Skin of body (tissue), 2 donors: ENCODE measurements around the gene LAMA3. TPM values are rescaled to one million over a fixed set of nuclear protein-coding genes. Genes with fewer than 3 reads are reported as not detected.

ENCODE experiments used
- DNase-seq: peaks from one replicate; lab custom pipeline; 2025; lab: John Stamatoyannopoulos, UW
- total RNA-seq: library from RNA; depleted of rRNA; stranded (reverse); fragments of >200 nt; gene quantifications from one replicate; pipeline ENCODE4 v1.2.3, GENCODE V29; 2014

LAMA3 gene
- total RNA-seq, 1 donor from 2014 or later: 60.6 TPM

DNA sequence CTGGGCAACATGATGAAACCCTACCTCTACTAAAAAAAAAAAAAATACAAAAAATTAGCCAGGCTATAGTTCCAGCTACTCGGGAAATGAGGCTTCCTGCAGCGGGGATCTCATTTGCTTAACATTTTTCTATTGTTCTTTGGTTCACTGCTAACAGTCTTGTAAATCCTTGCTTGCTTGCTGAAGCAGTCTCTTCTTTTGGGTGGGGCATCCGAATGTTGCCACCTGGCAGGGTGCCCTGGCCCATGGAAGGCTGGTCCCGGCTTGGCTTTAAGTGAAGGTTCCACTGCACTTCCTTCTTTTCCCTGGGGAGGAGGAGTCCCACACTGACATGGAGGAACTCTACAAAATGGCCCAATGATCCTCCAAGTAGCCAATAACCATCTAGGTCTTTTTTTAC lies 20.5 kb upstream of the LAMA3 start:
- no peak for DNase-seq

GRCh38 chr18:23669202-23669766 lies 20.0 kb upstream of the LAMA3 start:
- no peak for DNase-seq

DNA sequence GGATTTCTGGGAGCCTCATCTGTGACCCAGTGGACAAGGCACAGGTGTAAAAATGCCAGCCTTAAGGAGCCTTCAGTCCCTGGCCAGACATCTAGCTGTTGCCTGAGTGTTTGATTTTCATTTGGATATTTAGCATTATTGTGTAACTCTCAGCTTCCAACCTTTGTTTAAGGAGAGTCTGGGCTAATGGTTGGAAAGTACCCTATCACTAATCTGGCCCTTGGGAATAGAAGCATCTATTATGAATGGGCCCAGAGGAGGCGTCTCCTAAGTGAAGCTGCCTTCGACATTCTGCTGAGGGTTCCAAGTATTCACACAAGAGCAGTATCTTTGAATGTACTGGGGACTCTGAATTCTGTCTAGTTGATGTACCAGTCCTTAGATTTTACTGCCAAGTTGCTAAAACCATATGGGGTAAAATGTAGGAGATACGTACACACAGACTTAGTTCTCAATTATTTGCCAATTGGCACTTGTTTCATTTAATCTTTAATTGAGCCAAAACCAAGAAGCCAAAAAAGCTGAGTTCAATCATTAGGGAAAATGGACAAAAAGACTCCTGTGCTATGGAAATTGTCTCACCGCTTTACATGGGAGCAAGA lies 19.3 kb upstream of the LAMA3 start:
- no peak for DNase-seq

GRCh38 chr18:23671564-23671963 lies 17.7 kb upstream of the LAMA3 start:
- no peak for DNase-seq

GRCh38 chr18:23673725-23674124 lies 15.5 kb upstream of the LAMA3 start:
- DNase-seq: no peak

DNA sequence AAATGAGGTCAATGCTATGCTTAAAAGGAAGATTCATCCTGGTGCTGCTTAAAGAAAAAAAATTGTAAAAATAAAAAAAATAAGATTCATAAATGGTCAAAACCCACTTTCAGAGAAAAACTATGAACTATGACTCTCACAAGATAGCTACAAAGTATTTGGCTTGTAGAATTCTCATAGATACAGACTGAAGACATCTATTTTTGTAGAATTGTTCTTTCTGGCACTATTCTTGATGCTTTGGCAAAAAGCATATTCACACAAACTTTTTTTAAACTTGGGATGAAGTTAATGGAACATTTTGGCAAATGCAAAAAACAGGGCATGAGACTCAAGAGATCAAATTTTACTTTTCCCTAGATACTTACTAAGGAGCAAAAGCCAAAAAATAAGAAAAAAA lies 14.0 kb upstream of the LAMA3 start:
- no peak for DNase-seq

DNA sequence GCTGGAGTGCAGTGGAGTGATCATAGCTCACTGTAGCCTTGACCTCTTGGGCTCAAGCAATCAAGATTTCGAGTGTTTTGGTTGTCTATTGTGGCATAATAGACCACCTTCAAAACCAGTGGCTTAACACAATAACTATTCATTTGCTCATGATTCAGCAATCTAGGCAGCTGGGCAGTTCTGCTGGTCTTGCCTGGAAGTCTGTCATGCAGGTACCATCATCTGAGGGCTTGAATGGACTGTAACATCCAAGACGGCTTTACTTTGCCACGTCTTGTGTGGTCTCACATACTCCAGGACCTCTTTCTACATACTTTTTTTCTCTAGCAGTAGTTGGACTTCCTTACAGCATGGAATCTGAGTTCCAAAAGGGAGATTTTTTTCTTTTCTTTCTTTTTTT lies 13.4 kb upstream of the LAMA3 start:
- DNase-seq: no peak

GRCh38 chr18:23682045-23682444 lies 7.2 kb upstream of the LAMA3 start:
- DNase-seq: no peak

DNA sequence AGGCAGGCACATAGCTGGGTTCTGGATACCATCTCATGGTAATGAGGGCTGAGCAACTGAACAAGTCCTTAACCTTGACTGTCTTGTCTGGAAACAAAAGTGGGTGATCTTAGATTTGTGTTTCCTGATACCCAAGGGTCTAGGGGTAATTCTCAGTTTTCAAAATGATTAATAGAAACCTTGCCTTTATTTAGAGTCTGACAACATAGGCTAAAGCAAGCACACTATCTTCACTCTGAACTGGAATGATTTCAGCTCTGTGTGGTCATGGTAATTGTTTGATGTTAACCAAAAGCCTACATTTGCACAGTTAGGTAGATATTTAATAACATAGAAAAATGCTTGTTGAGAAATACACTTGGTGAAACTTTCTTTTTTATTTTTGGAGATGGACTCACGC lies 6.8 kb upstream of the LAMA3 start:
- no peak for DNase-seq

DNA sequence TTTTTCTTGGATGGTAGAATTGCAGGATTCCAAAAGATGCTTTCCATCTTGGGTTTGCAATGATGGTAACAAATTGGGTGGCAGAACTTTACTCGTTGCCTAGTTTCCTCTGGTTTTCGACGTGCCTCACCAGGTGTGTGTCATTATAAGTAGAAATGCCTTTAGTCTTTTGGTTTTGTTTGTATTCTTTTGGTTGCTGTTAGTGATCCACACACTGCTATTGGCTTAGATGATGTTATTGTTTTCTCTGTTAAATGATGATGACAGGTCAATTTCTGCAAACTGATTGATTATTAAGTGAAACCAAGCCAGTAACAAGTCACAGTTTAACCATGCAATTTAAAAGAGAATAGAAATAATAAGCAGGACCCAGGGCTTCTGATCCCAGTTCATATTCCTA lies 6.1 kb upstream of the LAMA3 start:
- DNase-seq: no peak

DNA sequence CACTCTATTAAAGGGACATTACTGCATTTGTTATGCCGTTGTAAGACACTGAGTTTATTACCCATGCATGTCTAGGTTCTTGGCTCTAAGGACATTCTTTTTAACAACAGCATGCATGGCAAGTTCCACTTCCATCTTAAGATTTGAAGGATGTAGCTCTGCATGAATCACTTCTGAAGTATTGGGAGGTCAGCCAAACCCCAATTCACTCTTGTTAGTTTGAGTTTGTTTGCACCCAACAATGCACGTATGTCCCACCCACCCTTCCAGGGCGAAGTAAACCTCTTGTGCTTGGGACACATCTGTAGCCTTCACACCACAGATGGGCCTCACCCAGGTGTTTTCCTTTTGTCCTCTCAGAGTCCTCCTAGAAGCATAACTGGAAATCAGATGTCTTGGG lies 5.6 kb upstream of the LAMA3 start:
- no peak for DNase-seq

- no peak for DNase-seq
Observed at GRCh38 chr18:23684515-23685197, 4.6 kb upstream of the LAMA3 start.

DNA sequence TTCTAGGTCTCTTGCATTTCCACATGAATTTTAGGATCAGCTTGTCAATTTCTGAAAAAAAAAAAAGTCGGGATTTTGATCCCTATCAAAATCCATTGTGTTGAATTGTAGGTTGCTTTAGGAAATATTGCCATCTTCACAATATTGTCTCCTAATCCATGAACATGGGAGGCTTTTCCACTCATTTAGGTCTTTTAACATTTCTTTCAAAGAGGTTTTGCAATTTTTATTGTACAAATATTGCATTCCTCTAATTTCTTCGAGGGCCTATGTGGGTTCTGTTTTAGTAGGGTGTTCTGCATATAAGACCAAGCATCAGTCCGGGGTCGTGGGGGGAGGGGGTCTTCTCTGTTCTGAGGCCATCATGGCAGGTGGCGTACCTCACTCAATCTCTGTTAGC lies 725 bp upstream of the LAMA3 start:
- no peak for DNase-seq

DNA sequence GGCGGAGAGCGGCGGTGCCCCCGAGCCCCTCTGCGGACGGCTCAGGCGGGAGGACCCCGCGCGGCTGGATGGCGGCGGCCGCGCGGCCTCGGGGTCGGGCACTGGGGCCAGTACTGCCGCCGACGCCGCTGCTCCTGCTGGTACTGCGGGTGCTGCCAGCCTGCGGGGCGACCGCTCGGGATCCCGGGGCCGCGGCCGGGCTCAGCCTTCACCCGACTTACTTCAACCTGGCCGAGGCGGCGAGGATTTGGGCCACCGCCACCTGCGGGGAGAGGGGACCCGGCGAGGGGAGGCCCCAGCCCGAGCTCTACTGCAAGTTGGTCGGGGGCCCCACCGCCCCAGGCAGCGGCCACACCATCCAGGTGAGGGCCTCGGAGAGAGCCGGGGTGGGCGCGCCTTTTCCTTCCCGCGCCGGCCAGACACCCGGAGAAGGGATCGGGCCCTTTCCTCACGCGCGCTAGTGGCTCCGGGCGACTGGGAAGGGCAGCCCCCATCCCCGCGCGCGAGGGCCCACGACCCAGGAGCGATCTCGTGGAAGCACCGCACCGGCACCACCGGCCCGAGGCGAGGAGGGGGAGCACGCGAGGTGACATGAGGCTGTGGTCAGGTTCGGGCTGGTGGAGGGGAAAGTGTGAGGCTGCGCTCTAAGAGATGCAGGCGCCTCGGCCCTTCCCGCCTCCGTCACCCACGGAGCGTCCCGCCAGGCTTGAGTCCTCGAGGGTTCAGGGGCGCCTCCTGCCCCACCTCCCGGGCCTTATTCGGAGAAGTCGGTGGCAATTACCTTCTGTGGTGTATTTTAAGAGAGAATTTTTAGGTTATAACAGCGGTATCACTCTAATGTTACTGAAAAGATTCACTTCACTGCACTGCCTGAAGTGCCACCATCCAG lies 607 bp downstream of the LAMA3 start:
- no peak for DNase-seq

GRCh38 chr18:23690505-23691068 lies 1.3 kb downstream of the LAMA3 start:
- DNase-seq: no peak

DNA sequence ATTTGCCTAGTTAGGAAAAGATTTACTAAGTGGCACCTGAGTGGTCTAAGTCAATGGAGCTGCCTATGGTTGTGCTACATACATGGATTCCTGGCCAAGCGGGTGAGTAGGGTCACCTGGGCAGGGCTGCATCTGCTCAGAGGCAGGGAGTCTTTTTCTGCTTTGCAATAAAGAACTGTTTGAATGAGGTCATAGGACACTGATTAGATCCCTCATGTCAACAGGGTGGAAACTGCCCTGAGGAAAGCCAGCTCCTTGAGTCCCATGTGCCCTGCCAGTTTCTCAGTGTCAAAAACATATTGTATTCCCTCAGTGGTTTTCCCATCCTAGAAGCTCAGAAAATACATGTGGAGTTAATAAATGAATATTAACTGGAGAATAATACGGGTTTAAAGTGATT lies 4.6 kb downstream of the LAMA3 start:
- no peak for DNase-seq

DNA sequence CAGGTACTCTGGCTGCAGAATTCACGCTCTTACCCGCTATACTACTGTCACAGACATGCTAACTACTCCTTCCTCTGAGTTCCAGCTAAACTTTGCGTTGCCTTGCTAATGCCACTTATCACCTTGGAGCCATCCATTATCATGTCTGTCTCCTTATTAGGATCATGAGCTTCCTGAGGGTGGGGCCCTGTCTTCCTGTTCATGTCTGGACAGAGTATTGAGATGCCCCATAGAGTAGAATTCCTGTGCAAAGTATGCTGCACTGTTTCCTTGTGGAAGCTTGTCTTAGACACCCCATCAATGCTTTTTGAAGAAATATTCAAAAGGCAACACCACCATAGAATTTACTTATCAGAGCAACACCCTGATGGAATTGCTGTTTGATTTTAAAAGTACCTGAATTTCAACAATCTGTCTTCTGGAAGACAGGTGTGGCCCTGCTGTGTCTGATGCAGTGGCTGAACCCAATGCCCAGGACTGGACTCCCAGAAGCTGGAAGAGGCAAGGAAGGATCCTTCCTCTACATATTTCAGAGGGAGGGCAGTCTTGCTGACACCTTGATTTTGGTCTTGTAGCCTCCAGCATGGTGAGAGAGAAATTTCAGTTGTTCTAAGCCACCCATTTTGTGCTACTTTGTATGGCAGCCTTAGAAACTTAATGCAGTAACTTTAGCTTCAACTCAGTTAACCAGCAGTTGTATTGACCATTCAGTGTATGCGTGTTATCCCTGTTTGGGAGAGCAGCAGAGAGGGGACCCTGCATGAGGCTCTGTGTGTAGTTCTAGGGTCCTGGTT lies 5.6 kb downstream of the LAMA3 start:
- DNase-seq: no peak

DNA sequence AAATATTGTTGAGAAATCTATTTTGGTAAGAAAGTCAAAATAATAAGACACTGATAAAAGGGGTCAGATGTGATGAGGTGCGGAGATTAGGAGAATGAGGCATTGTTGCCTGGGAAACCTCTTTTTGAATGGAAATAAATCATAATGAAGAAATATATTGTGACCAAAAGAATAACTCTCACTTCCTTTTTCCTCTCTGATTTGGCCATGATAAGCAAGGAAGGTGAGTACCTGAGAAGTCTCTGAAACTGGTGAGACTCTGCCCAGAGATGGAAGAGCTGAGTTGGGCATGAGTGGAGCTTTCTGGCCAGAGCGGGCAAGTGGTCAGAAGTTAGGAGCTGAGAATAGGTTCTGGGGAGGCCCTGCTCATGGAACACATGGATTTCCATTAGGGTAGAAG lies 11.8 kb downstream of the LAMA3 start:
- no peak for DNase-seq

GRCh38 chr18:23701544-23702064 lies 12.4 kb downstream of the LAMA3 start:
- DNase-seq: no peak

DNA sequence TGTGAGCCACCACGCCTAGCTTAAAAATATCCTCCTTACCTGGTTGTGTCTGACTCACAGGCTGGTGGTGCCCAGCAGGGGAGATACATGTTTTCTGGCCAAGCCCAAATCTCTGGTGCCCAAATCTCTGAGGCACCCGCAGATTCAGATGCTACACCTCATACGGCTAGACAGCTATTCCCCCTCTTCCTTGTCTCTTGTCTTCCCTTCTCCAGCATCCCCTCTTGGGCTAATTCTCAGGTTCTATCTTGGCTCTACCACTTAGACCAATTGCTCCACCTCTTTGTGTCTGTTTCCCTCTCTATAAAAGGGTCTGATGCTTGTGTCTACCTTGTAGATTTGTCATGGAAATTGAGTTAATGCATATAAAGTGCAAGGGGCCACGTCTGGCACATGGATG lies 13.4 kb downstream of the LAMA3 start:
- no peak for DNase-seq
